Ureter (tissue), 1 donor: ENCODE data around the gene PAX5. TPM values are rescaled to one million over a fixed set of nuclear protein-coding genes. Genes with fewer than 3 reads are reported as not detected.

Source experiments
- DNase-seq: peaks from one replicate; pipeline ENCODE4 v3.0.0-alpha.2; 2020; ENCODE audit warnings: low spot score
- total RNA-seq: library from RNA; stranded (reverse); gene quantifications from one replicate; pipeline ENCODE4 v1.2.4, GENCODE V29; 2023
- donor health status: DM: yes; HTN: yes; CAD: no.

The PAX5 gene
- total RNA-seq, 1 donor from 2014 or later = not detected

GRCh38 chr9:36812556-36812955, 221.5 kb downstream of the PAX5 start:
- no peak for DNase-seq

GRCh38 chr9:36808251-36808650, 225.8 kb downstream of the PAX5 start:
- DNase-seq = no peak

- no peak for DNase-seq
Observed at GRCh38 chr9:36803961-36804360, 230.1 kb downstream of the PAX5 start.

- DNase-seq = no peak
Observed at GRCh38 chr9:36802201-36802920, 231.7 kb downstream of the PAX5 start.

GRCh38 chr9:36800455-36800854, 233.6 kb downstream of the PAX5 start:
- no peak for DNase-seq

- no peak for DNase-seq
Observed at GRCh38 chr9:36798350-36799065, 235.6 kb downstream of the PAX5 start.

- DNase-seq = no peak
Observed at GRCh38 chr9:36797471-36798220, 236.4 kb downstream of the PAX5 start.

GRCh38 chr9:36796671-36797419, 237.2 kb downstream of the PAX5 start:
- DNase-seq = no peak

GRCh38 chr9:36794461-36794860, 239.6 kb downstream of the PAX5 start:
- DNase-seq = no peak

- DNase-seq = no peak
Observed at GRCh38 chr9:36793277-36793676, 240.8 kb downstream of the PAX5 start.

GRCh38 chr9:36791222-36791950, 242.7 kb downstream of the PAX5 start:
- DNase-seq = no peak

GRCh38 chr9:36789886-36790285, 244.2 kb downstream of the PAX5 start:
- DNase-seq = no peak

GRCh38 chr9:36788534-36788933, 245.5 kb downstream of the PAX5 start:
- DNase-seq = no peak

GRCh38 chr9:36787709-36788108, 246.4 kb downstream of the PAX5 start:
- DNase-seq = no peak

Other genes starting within 250 kb of the PAX5 start
- 31.7 TPM for gene ZCCHC7, start 86.3 kb upstream of the PAX5 start, total RNA-seq